IMR-90 (cell line): ENCODE measurements around the gene EPHX1. TPM values are rescaled to one million over a fixed set of nuclear protein-coding genes. Genes with fewer than 3 reads are reported as not detected.
"Not testable (repeated sequence)": the region's sequence is repeated elsewhere in the genome, so short reads cannot be mapped to it uniquely, and the experiment has no call there.

ENCODE experiments used
- ATAC-seq: fragments of 200-7000 bp; cut with Tn5 transposase; 2 replicates; pipeline ENCODE4 v1.9.1; 2020; ENCODE audit warnings: low read depth, mild to moderate bottlenecking, moderate library complexity
- BruUV-seq: library from RNA; stranded (reverse); fragments of 400-500 nt; replicated peaks from 2 replicates; lab custom pipeline; 2021; lab: Mats Ljungman, UMichigan
- CTCF ChIA-PET: fragments of 300-600 bp; formaldehyde crosslinking; extraction: SDS; loops from one replicate; lab custom pipeline; 2021; ENCODE audit warnings: antibody characterized with exemption; lab: Yijun Ruan, JAX
- POLR2A ChIA-PET: fragments of 300-600 bp; sonication (Branson Sonifier 250); formaldehyde crosslinking; loops from one replicate; lab custom pipeline; 2022; ENCODE audit warnings: antibody characterized with exemption; ENCODE audit not compliant: unreplicated experiment; lab: Charles Lee
- DNase-seq: peaks from one replicate; pipeline ENCODE4 v3.0.0; 2013
- H2AFZ ChIP-seq: replicated peaks from 2 replicates; pipeline ENCODE3; 2013; ENCODE audit warnings: low read length, mild to moderate bottlenecking; ENCODE audit not compliant: poor library complexity
- H2AK5ac ChIP-seq: 2 replicates; pipeline ENCODE4 v1.6.1; 2013; ENCODE audit warnings: low read depth, low read length, inconsistent platforms
- H2AK9ac ChIP-seq: replicated peaks from 2 replicates; pipeline ENCODE3; 2013; ENCODE audit warnings: mild to moderate bottlenecking, low read depth, low read length, moderate library complexity; ENCODE audit not compliant: poor library complexity
- H2BK120ac ChIP-seq: 2 replicates; pipeline ENCODE4 v1.6.1; 2013; ENCODE audit warnings: low read depth, low read length, inconsistent platforms
- H2BK15ac ChIP-seq: 3 replicates; pipeline ENCODE4 v1.6.1; 2013; ENCODE audit warnings: low read depth, low read length, inconsistent platforms
- H2BK20ac ChIP-seq: 2 replicates; pipeline ENCODE4 v1.6.1; 2013; ENCODE audit warnings: low read depth, mild to moderate bottlenecking, inconsistent platforms, low read length, moderate library complexity
- H2BK5ac ChIP-seq: 2 replicates; pipeline ENCODE4 v1.6.1; 2013; ENCODE audit warnings: mild to moderate bottlenecking, low read depth, low read length, inconsistent platforms; ENCODE audit not compliant: poor library complexity, severe bottlenecking
- H3K14ac ChIP-seq: replicated peaks from 2 replicates; pipeline ENCODE4 v1.6.1; 2013; ENCODE audit warnings: low read depth, low read length, inconsistent platforms
- H3K18ac ChIP-seq: 2 replicates; pipeline ENCODE4 v1.6.1; 2013; ENCODE audit warnings: low read depth, low read length, control low read depth
- H3K23ac ChIP-seq: 2 replicates; pipeline ENCODE4 v1.6.1; 2013; ENCODE audit warnings: low read depth, low read length, inconsistent platforms
- H3K27ac ChIP-seq: 2 replicates; pipeline ENCODE4 v1.5.1; 2013; ENCODE audit warnings: mild to moderate bottlenecking, control low read depth, low read length; ENCODE audit not compliant: insufficient read depth
- H3K27me3 ChIP-seq: 2 replicates; pipeline ENCODE4 v1.6.1; 2013; ENCODE audit warnings: low read length; ENCODE audit not compliant: control insufficient read depth, insufficient read depth
- H3K36me3 ChIP-seq: 2 replicates; pipeline ENCODE4 v1.6.1; 2013; ENCODE audit warnings: low read length, mixed read lengths; ENCODE audit not compliant: control insufficient read depth, insufficient read depth
- H3K4ac ChIP-seq: 2 replicates; pipeline ENCODE4 v1.6.1; 2013; ENCODE audit warnings: low read depth, low read length, inconsistent platforms
- H3K4me1 ChIP-seq: 2 replicates; pipeline ENCODE4 v1.6.1; 2013; ENCODE audit warnings: low read length, mixed read lengths; ENCODE audit not compliant: control insufficient read depth, insufficient read depth
- H3K4me2 ChIP-seq: 2 replicates; pipeline ENCODE4 v1.6.1; 2013; ENCODE audit warnings: low read depth, mild to moderate bottlenecking, control low read depth, low read length, moderate library complexity
- H3K4me3 ChIP-seq: 2 replicates; pipeline ENCODE4 v1.5.1; 2013; ENCODE audit warnings: low read depth, mild to moderate bottlenecking, control low read depth, low read length, moderate library complexity; ENCODE audit not compliant: insufficient read depth
- H3K56ac ChIP-seq: 2 replicates; pipeline ENCODE4 v1.6.1; 2013; ENCODE audit warnings: low read length, inconsistent platforms; ENCODE audit not compliant: insufficient read depth; ENCODE audit errors: extremely low read depth
- H3K79me1 ChIP-seq, 2 experiments: 2 replicates each; pipeline ENCODE4 v1.6.1; 2013; ENCODE audit warnings: low read length in 2 of 2, inconsistent platforms in 1 of 2, low read depth in 1 of 2
- H3K9ac ChIP-seq: 2 replicates; pipeline ENCODE4 v1.6.1; 2013; ENCODE audit warnings: low read depth, low read length, control low read depth
- H3K9me1 ChIP-seq: 2 replicates; pipeline ENCODE4 v1.6.1; 2013; ENCODE audit warnings: low read length, inconsistent platforms; ENCODE audit not compliant: insufficient read depth
- H3K9me3 ChIP-seq: 2 replicates; pipeline ENCODE4 v1.6.1; 2013; ENCODE audit warnings: low read length; ENCODE audit not compliant: control insufficient read depth, insufficient read depth
- H4K20me1 ChIP-seq: 2 replicates; pipeline ENCODE4 v1.6.1; 2013; ENCODE audit warnings: low read length, inconsistent platforms; ENCODE audit not compliant: insufficient read depth
- H4K5ac ChIP-seq: 2 replicates; pipeline ENCODE4 v1.6.1; 2013; ENCODE audit warnings: mild to moderate bottlenecking, low read depth, low read length, control low read depth
- H4K8ac ChIP-seq, 2 experiments: 2 replicates each; pipeline ENCODE4 v1.6.1; 2013; ENCODE audit warnings: low read depth in 2 of 2, low read length in 2 of 2, control low read depth in 1 of 2, inconsistent platforms in 1 of 2
- H4K91ac ChIP-seq: 2 replicates; pipeline ENCODE4 v1.6.1; 2013; ENCODE audit warnings: low read depth, low read length, inconsistent platforms; ENCODE audit not compliant: insufficient read depth
- BHLHE40 ChIP-seq: fragments of 150-350 bp; IDR thresholded peaks from 2 replicates; pipeline ENCODE4 v1.6.1; 2016; ENCODE audit warnings: mild to moderate bottlenecking, low read depth, low read length
- CEBPB ChIP-seq: IDR thresholded peaks from 2 replicates; pipeline ENCODE4 v1.6.1; 2012; ENCODE audit warnings: low read depth, low read length, improper control_type of control experiment
- CHD1 ChIP-seq: IDR thresholded peaks from 2 replicates; pipeline ENCODE4 v1.6.1; 2012; ENCODE audit warnings: low read depth, low read length, improper control_type of control experiment
- ELK1 ChIP-seq: fragments of 150-350 bp; IDR thresholded peaks from 2 replicates; pipeline ENCODE4 v1.6.1; 2016; ENCODE audit warnings: low read depth, mild to moderate bottlenecking, low read length, moderate library complexity, borderline replicate concordance
- FOS ChIP-seq: fragments of 150-350 bp; IDR thresholded peaks from 2 replicates; pipeline ENCODE4 v1.6.1; 2016; ENCODE audit warnings: low read depth, low read length
- NFE2L2 ChIP-seq: fragments of 150-350 bp; IDR thresholded peaks from 2 replicates; pipeline ENCODE4 v1.6.1; 2016; ENCODE audit warnings: low read depth, mild to moderate bottlenecking, low read length
- RFX5 ChIP-seq: IDR thresholded peaks from 2 replicates; pipeline ENCODE4 v1.8.0; 2012; ENCODE audit warnings: low read depth, mild to moderate bottlenecking, low read length, moderate library complexity
- WGBS, 2 experiments: methylation state at CpG; one replicate each; pipeline versions ENCODE4 v1.1.5 to v1.1.7; 2013; ENCODE audit warnings: missing lambda C conversion rate in 2 of 2; ENCODE audit not compliant: insufficient read length in 1 of 2; ENCODE audit errors: extremely low coverage in 2 of 2; 5-methylcytosine and 5-hydroxymethylcytosine counted together
- dilution Hi-C: fragments of 300-500 bp; cut with HindIII; formaldehyde crosslinking; loops from one replicate; pipeline ENCODE4 v1.14.3; 2018; ENCODE audit warnings: low sequenced_read_pairs; ENCODE audit not compliant: unreplicated experiment
- in situ Hi-C: fragments of 300-500 bp; cut with MboI; formaldehyde crosslinking; loops from 3 replicates; pipeline ENCODE4 v1.14.3; 2019; ENCODE audit warnings: low sequenced_read_pairs, inconsistent platforms, mixed read lengths
- intact Hi-C: fragments of 100-400 bp; cut with micrococcal nuclease; formaldehyde crosslinking; loops from 2 replicates; pipeline ENCODE4 v1.10.0; 2022
- polyA plus RNA-seq, 3 experiments: library from polyadenylated mRNA; depleted of rRNA; stranded (reverse); fragments of >200 nt; gene quantifications; 2 replicates each; pipeline ENCODE4 v1.2.3, GENCODE V29; 2012; ENCODE audit warnings: low replicate concordance in 1 of 3
- total RNA-seq: library from RNA; depleted of rRNA; stranded (reverse); fragments of >200 nt; gene quantifications from 2 replicates; pipeline ENCODE4 v1.2.3, GENCODE V29; 2012

Gene EPHX1
- total and polyA plus RNA-seq, 2 of the 4 experiments (the other 2 are of a cell fraction) = 20.3 to 46.3 TPM

- POLR2A ChIA-PET = no interaction called here
Observed at GRCh38 chr1:225835856-225836255, 25.9 kb downstream of the EPHX1 start.

GRCh38 chr1:225836296-225836695, 26.4 kb downstream of the EPHX1 start:
- H4K20me1 ChIP-seq, H3K27me3 ChIP-seq, H4K8ac ChIP-seq, ATAC-seq, H3K79me1 ChIP-seq, H2BK120ac ChIP-seq, H4K91ac ChIP-seq, H3K4me1 ChIP-seq, POLR2A ChIA-PET, BruUV-seq, H3K4me2 ChIP-seq, H4K5ac ChIP-seq, H3K23ac ChIP-seq, H2AK9ac ChIP-seq, H3K14ac ChIP-seq, DNase-seq, H3K27ac ChIP-seq, H3K9ac ChIP-seq, H2BK20ac ChIP-seq, H3K9me1 ChIP-seq, H2AFZ ChIP-seq, H3K9me3 ChIP-seq, H3K4me3 ChIP-seq, H3K18ac ChIP-seq, H3K56ac ChIP-seq, in situ Hi-C loops, H2BK15ac ChIP-seq, intact Hi-C loops, H3K4ac ChIP-seq, dilution Hi-C loops, H2BK5ac ChIP-seq, H2AK5ac ChIP-seq: not testable (repeated sequence)
- CTCF ChIA-PET = interaction anchor here (0.6 to 1.1 kb wide), 2 partner anchors 356 to 362 kb away, joined by 3 to 5 read pairs; no protein-coding TSS in a partner anchor
- WGBS, 2 experiments = 88% methylated on average over 1 of the region's 4 CpGs; no CpG with 5 or more reads in 1 of the 2 experiments
- peaks cover 26% of the 10 kb centered on the region for H3K36me3 ChIP-seq

More at GRCh38 chr1:225835856-225836255, 25.9 kb downstream of the EPHX1 start:
- dilution Hi-C loops = no loop called here
- Histone ChIP-seq H3K9me1 (peaks cover 5% of the 10 kb centered on the region; the same call in 1 of the 2 replicates), H3K4ac (no peak overlapping the region), H3K36me3 (peaks cover 26% of the 10 kb centered on the region), H2BK120ac (no peak overlapping the region), H3K27ac (no peak overlapping the region), H4K91ac (no peak overlapping the region), H3K4me2 (no peak overlapping the region), H2AK5ac (no peak overlapping the region), H4K5ac (no peak overlapping the region), H3K9ac (no peak overlapping the region), H3K14ac (no peak overlapping the region), H2BK15ac (no peak overlapping the region), H2AFZ (no peak overlapping the region), H2BK5ac (no peak overlapping the region), H3K4me1 (peaks cover 4% of the 10 kb centered on the region; the same call in 1 of the 2 replicates), H3K27me3 (no peaks in the 10 kb centered on the region), H4K8ac (no peak overlapping the region), H3K9me3 (no peaks in the 10 kb centered on the region), H4K20me1 (no peaks in the 10 kb centered on the region), H2AK9ac (no peak overlapping the region), H3K56ac (no peak overlapping the region), H2BK20ac (no peak overlapping the region), H3K79me1 (no peaks in the 10 kb centered on the region), H3K23ac (no peak overlapping the region), H3K18ac (no peak overlapping the region), H3K4me3 (no peak overlapping the region)
- in situ Hi-C loops = no loop called here
- no peak for ATAC-seq
- intact Hi-C loops = no loop called here
- DNase-seq = peak; percentile 17
- CTCF ChIA-PET = interaction anchor here (0.6 to 1.1 kb wide), 2 partner anchors 355 to 361 kb away, joined by 3 to 5 read pairs; no protein-coding TSS in a partner anchor
- no TSS peak for BruUV-seq
- no CpG with 5 or more reads among the region's 3 CpGs for WGBS, 2 experiments
- TF ChIP-seq NFE2L2 = no peak
- no peak for TF ChIP-seq ELK1
- TF ChIP-seq FOS = no peak
- no peak for TF ChIP-seq RFX5
- TF ChIP-seq CEBPB = no peak
- TF ChIP-seq BHLHE40 = no peak
- TF ChIP-seq CHD1 = no peak
